Ishikawa (cell line): ENCODE results near the gene DLL3.

Experiments
- CEBPB ChIP-seq: IDR thresholded peaks from 2 replicates; pipeline ENCODE4 v1.6.1; 2012
- CREB1 ChIP-seq: IDR thresholded peaks from 2 replicates; pipeline ENCODE4 v1.6.1; 2012; ENCODE audit warnings: low read depth
- EGR1 ChIP-seq: IDR thresholded peaks from 2 replicates; pipeline ENCODE4 v1.6.1; 2012
- EP300 ChIP-seq: IDR thresholded peaks from 2 replicates; pipeline ENCODE4 v1.6.1; 2012; ENCODE audit warnings: borderline replicate concordance
- FOXM1 ChIP-seq: IDR thresholded peaks from 2 replicates; pipeline ENCODE4 v1.6.1; 2012; ENCODE audit warnings: low read depth, borderline replicate concordance
- MAX ChIP-seq: IDR thresholded peaks from 2 replicates; pipeline ENCODE4 v1.6.1; 2012
- NFIC ChIP-seq: IDR thresholded peaks from 2 replicates; pipeline ENCODE4 v1.6.1; 2012
- RAD21 ChIP-seq: IDR thresholded peaks from 2 replicates; pipeline ENCODE4 v1.6.1; 2012; ENCODE audit warnings: low read depth
- REST ChIP-seq: IDR thresholded peaks from 2 replicates; pipeline ENCODE4 v1.6.1; 2012; ENCODE audit warnings: low read depth, mild to moderate bottlenecking
- TAF1 ChIP-seq: IDR thresholded peaks from 2 replicates; pipeline ENCODE4 v1.6.1; 2012; ENCODE audit warnings: low read depth, mild to moderate bottlenecking
- TCF12 ChIP-seq: IDR thresholded peaks from 2 replicates; pipeline ENCODE4 v1.6.1; 2012; ENCODE audit warnings: low read depth
- TEAD4 ChIP-seq: IDR thresholded peaks from 2 replicates; pipeline ENCODE4 v1.6.1; 2012
- USF1 ChIP-seq: IDR thresholded peaks from 2 replicates; pipeline ENCODE4 v1.6.1; 2012
- YY1 ChIP-seq: IDR thresholded peaks from 2 replicates; pipeline ENCODE4 v1.6.1; 2012; ENCODE audit warnings: low read depth
- ZBTB7A ChIP-seq: IDR thresholded peaks from 2 replicates; pipeline ENCODE4 v1.6.1; 2012; ENCODE audit warnings: low read depth

The DLL3 gene

DNA sequence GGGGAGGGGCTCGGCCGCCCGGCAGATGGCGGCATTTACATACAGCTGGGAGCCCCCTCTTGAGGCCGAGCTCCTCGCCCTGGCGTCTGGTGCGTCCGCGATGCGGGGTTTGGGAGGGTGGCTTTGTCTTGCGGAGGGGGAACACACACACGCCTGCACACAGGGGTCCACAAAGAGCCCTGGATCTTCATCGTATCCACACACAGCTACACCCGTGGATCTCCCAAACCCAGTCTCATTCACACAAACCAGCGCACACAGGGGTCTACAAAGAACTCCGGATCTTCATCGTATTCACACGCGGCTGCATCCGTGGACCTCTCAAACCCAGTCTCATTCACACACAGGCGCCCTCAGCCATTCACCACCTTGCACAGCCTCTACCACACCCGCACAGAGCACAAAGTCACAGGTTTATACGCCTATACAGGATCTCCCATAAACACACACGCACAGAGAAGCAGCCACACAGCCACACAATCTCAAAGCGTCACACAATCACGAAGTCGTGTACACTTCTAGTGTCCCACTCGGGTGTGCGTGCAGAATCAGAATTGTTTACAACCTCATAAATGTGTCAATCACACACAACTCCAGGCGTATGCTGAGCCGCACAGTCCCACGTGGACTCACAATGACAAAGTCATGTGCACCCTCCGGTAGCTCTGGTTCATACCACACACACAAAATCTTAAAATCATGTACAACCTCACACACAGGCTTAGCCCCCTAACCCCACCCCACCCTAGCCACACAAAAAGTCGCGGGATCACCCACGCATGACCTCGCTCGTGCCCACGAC is 550 bp upstream of the DLL3 start:
- TF ChIP-seq YY1 (no peak), REST (no peak), MAX (peak; percentile 75), ZBTB7A (no peak), TAF1 (no peak), EP300 (no peak), NFIC (no peak), EGR1 (no peak), FOXM1 (no peak), CREB1 (no peak), TEAD4 (no peak), CEBPB (no peak), TCF12 (no peak), RAD21 (peak; percentile 38; the same call in 1 of the 2 replicates), USF1 (peak; percentile 41; the same call in 1 of the 2 replicates)

DNA sequence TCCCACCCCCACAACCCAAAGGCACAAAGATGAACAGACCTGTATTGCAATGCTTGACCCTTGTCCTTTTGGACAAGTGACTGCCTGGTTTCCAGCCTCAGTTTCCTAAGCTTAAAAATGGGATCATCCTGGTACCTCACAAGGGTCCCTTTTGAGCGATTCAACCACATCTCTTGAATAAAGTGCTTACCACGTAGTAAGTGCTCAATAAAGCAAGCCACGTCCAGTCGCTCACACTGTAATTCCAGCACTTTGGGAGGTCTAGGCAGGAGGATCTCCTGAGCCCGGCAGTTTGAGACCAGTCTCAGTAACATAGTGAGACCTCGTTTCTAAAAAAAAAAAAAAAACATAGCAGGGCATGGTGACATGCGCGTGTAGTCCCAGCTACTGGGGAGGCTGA is 1.2 kb downstream of the DLL3 start:
- TF ChIP-seq MAX: no peak
- no peak for TF ChIP-seq EGR1
- TF ChIP-seq TCF12: no peak
- no peak for TF ChIP-seq NFIC
- no peak for TF ChIP-seq CEBPB
- TF ChIP-seq TAF1: no peak
- no peak for TF ChIP-seq ZBTB7A
- no peak for TF ChIP-seq EP300
- TF ChIP-seq FOXM1: no peak
- TF ChIP-seq RAD21: no peak
- no peak for TF ChIP-seq YY1
- no peak for TF ChIP-seq TEAD4
- TF ChIP-seq USF1: no peak
- TF ChIP-seq CREB1: no peak
- no peak for TF ChIP-seq REST

DNA sequence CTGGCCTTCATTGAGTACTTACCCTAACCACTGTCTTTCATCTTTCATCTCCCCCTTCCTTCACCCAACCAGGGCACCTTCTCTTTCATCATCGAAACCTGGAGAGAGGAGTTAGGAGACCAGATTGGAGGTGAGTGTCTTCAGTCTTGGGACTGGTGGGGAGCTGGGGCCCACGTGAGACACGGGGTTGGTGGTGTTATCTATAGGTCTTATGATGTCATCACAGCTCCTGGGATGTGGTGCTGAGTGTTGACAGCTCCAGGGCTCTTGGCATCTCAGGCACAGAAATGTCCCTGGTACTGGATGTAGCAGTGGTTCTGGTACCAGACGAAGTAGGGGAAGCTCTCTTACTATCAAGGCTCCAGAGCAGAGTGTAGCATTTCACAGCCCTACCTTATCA is 1.8 kb downstream of the DLL3 start:
- TF ChIP-seq EGR1 (no peak), NFIC (no peak), REST (no peak), YY1 (no peak), RAD21 (no peak), CREB1 (no peak), TAF1 (no peak), TEAD4 (no peak)

- no peak for TF ChIP-seq ZBTB7A
- no peak for TF ChIP-seq NFIC
- no peak for TF ChIP-seq CREB1
- no peak for TF ChIP-seq TEAD4
- TF ChIP-seq MAX: no peak
- TF ChIP-seq USF1: no peak
- no peak for TF ChIP-seq REST
Observed at GRCh38 chr19:39501340-39501739, 2.6 kb downstream of the DLL3 start.
